ENCODE results near the gene PKD1L1. TPM values are rescaled to one million over a fixed set of nuclear protein-coding genes. Genes with fewer than 3 reads are reported as not detected.

Gene PKD1L1
- total RNA-seq, 4 donors from 2014 or later, result 0.11 to 2.6 TPM; not detected in 2

GRCh38 chr7:47726047-47726726 is 222.1 kb downstream of the PKD1L1 start:
- H3K4me3 ChIP-seq, result no peak overlapping the region
- no peak for TF ChIP-seq CTCF (IDR thresholded peaks at IDR 0.05)
- TF ChIP-seq EP300 (IDR thresholded peaks at IDR 0.05), result no peak
- no peak for TF ChIP-seq POLR2A (IDR thresholded peaks at IDR 0.05)
- no peak for TF ChIP-seq POLR2AphosphoS5 (IDR thresholded peaks at IDR 0.05)
- H3K27me3 ChIP-seq, result no peaks in the 10 kb centered on the region
- no peaks in the 10 kb centered on the region for H3K4me1 ChIP-seq
- no peak overlapping the region for H3K27ac ChIP-seq
- H3K36me3 ChIP-seq, result no peaks in the 10 kb centered on the region
- DNase-seq (ENCODE audit: low spot score in 2 of 2), result no peak
- no peaks in the 10 kb centered on the region for H3K9me3 ChIP-seq
- 84% methylated on average over 3 of the region's 3 CpGs for WGBS

- no peaks in the 10 kb centered on the region for H3K36me3 ChIP-seq
- TF ChIP-seq EP300 (IDR thresholded peaks at IDR 0.05) (no peak), POLR2A (IDR thresholded peaks at IDR 0.05) (no peak), CTCF (IDR thresholded peaks at IDR 0.05) (no peak), POLR2AphosphoS5 (IDR thresholded peaks at IDR 0.05) (no peak)
- H3K4me3 ChIP-seq, result no peak overlapping the region
- DNase-seq (ENCODE audit: low spot score in 2 of 2), result no peak
- no peak overlapping the region for H3K27ac ChIP-seq
- H3K9me3 ChIP-seq, result no peaks in the 10 kb centered on the region
- no peaks in the 10 kb centered on the region for H3K27me3 ChIP-seq
- WGBS, result 96% methylated on average over 4 of the region's 4 CpGs
- peaks cover 3% of the 10 kb centered on the region for H3K4me1 ChIP-seq
Measured at GRCh38 chr7:47725031-47725780, 223.1 kb downstream of the PKD1L1 start.

Other genes starting within 250 kb of the PKD1L1 start
- 10 to 100 TPM; 14.4 to 56.2 (median 21.5) TPM for gene HUS1, start 31.1 kb upstream of the PKD1L1 start, total RNA-seq
- not detected for gene SUN3, start 80.6 kb upstream of the PKD1L1 start, total RNA-seq
- not detected for gene C7orf57, start 87.1 kb upstream of the PKD1L1 start, total RNA-seq
- 10 to 100 TPM in 1 of 4 donors, 1 to 10 TPM in 3; 2.2 to 11.9 (median 4.2) TPM for gene UPP1, start 140.8 kb upstream of the PKD1L1 start, total RNA-seq
- gene ABCA13, start 223.0 kb upstream of the PKD1L1 start, total RNA-seq, result 1 to 10 TPM in 3 of 4 donors, under 1 TPM in 1; 0.64 to 4.7 (median 2.6) TPM

All from suprapubic skin (tissue), 4 donors.